GM12878 (cell line): ENCODE data around the gene C11orf65. TPM values are rescaled to one million over a fixed set of nuclear protein-coding genes. Genes with fewer than 3 reads are reported as not detected.

Experiments
- ATAC-seq: fragments of 200-7000 bp; cut with Tn5 transposase; 3 replicates; pipeline ENCODE4 v1.9.1; 2020; ENCODE audit warnings: mild to moderate bottlenecking, moderate library complexity
- BruUV-seq: library from RNA; stranded (reverse); fragments of 400-500 nt; replicated peaks from 2 replicates; lab custom pipeline; 2021; lab: Mats Ljungman, UMichigan
- CTCF ChIA-PET: fragments of 300-600 bp; sonication (Branson Sonifier 250); formaldehyde crosslinking; extraction: SDS; loops from one replicate; lab custom pipeline; 2021; ENCODE audit warnings: inconsistent platforms; lab: Yijun Ruan, JAX
- POLR2A ChIA-PET: fragments of 350-600 bp; formaldehyde crosslinking; extraction: SDS; loops from one replicate; lab custom pipeline; 2021; ENCODE audit warnings: inconsistent platforms; lab: Charles Lee
- RAD21 ChIA-PET: fragments of 300-600 bp; sonication (Branson Sonifier 250); formaldehyde crosslinking; loops from one replicate; lab custom pipeline; 2023; ENCODE audit warnings: antibody characterized with exemption; ENCODE audit not compliant: unreplicated experiment; lab: Charles Lee
- SMC1A ChIA-PET: fragments of 300-600 bp; sonication (Branson Sonifier 250); formaldehyde crosslinking; loops from one replicate; lab custom pipeline; 2023; ENCODE audit not compliant: unreplicated experiment, uncharacterized antibody; lab: Charles Lee
- DNase-seq: peaks from one replicate; pipeline ENCODE4 v3.0.0-alpha.2; 2011; ENCODE audit warnings: low read depth, low spot score
- FAIRE-seq: peaks from 3 replicates; lab custom pipeline; 2011; peaks lifted over from hg19 to GRCh38; lab: Jason Lieb, UNC
- H2AFZ ChIP-seq: 2 replicates; pipeline ENCODE4 v1.6.0; 2011; ENCODE audit warnings: low read depth, low read length, control low read depth; ENCODE audit not compliant: control insufficient read depth
- H3K27ac ChIP-seq: 2 replicates; pipeline ENCODE4 v1.5.1; 2011; ENCODE audit warnings: control low read depth; ENCODE audit not compliant: control insufficient read depth, insufficient read depth
- H3K27me3 ChIP-seq, 2 experiments: replicated peaks in 1 of 2; 2 replicates each; pipeline versions ENCODE4 v1.6.0 to v1.6.1; 2011; ENCODE audit warnings: low read length in 1 of 2; ENCODE audit not compliant: control insufficient read depth in 2 of 2, insufficient read depth in 2 of 2
- H3K36me3 ChIP-seq, 2 experiments: 2 replicates each; pipeline ENCODE4 v1.5.1; 2011; ENCODE audit warnings: low read length in 1 of 2; ENCODE audit not compliant: control insufficient read depth in 2 of 2, insufficient read depth in 2 of 2
- H3K4me1 ChIP-seq: 2 replicates; pipeline ENCODE4 v1.6.1; 2011; ENCODE audit warnings: mild to moderate bottlenecking, low read length, moderate library complexity, mixed read lengths; ENCODE audit not compliant: control insufficient read depth, insufficient read depth
- H3K4me2 ChIP-seq: 2 replicates; pipeline ENCODE4 v1.6.0; 2011; ENCODE audit warnings: control low read depth; ENCODE audit not compliant: control insufficient read depth, insufficient read depth
- H3K4me3 ChIP-seq: fragments of 200-600 bp; sonication (generic); 2 replicates; pipeline ENCODE4 v1.5.1; 2016
- H3K79me2 ChIP-seq: 2 replicates; pipeline ENCODE4 v1.6.0; 2011; ENCODE audit warnings: low read length; ENCODE audit not compliant: control insufficient read depth, insufficient read depth
- H3K9ac ChIP-seq: 2 replicates; pipeline ENCODE4 v1.8.0; 2011; ENCODE audit warnings: low read length, control low read depth, mixed read lengths; ENCODE audit not compliant: control insufficient read depth, insufficient read depth
- H3K9me3 ChIP-seq: replicated peaks from 3 replicates; pipeline ENCODE4 v1.5.1; 2011; ENCODE audit warnings: mild to moderate bottlenecking, low read length; ENCODE audit not compliant: control insufficient read depth, insufficient read depth
- H4K20me1 ChIP-seq: 2 replicates; pipeline ENCODE4 v1.6.0; 2011; ENCODE audit not compliant: control insufficient read depth, insufficient read depth
- ATF2 ChIP-seq: IDR thresholded peaks from 2 replicates; pipeline ENCODE4 v1.6.1; 2012; ENCODE audit warnings: low read length, inconsistent platforms
- BCLAF1 ChIP-seq: fragments of 450-650 bp; IDR thresholded peaks from 2 replicates; pipeline ENCODE4 v1.6.1; 2017; ENCODE audit warnings: antibody characterized with exemption, mild to moderate bottlenecking, moderate library complexity
- WGBS: methylation state at CpG from one replicate; pipeline ENCODE4 v1.1.6; 2016; ENCODE audit warnings: low lambda C conversion rate; ENCODE audit not compliant: insufficient replicate concordance, insufficient coverage; ENCODE audit errors: missing lambda C conversion rate; 5-methylcytosine and 5-hydroxymethylcytosine counted together
- in situ Hi-C: fragments of 300-500 bp; cut with MboI; formaldehyde crosslinking; loops from 9 replicates; pipeline ENCODE4 v1.14.3; 2018; ENCODE audit warnings: mixed read lengths
- intact Hi-C: fragments of 100-400 bp; cut with micrococcal nuclease; formaldehyde crosslinking; loops from one replicate; pipeline ENCODE4 v1.14.2; 2022; ENCODE audit not compliant: unreplicated experiment
- polyA plus RNA-seq, 11 experiments: library from polyadenylated mRNA; depleted of rRNA in 4 of 11; unstranded in 6 of 11; stranded (reverse) in 5 of 11; fragments of >200 nt; fragmentation: Nextera tagmentation in 4 of 11; fragmentation: Illumina TruSeq in 1 of 11; extraction: Ambion mirVana in 4 of 11; extraction: Trizol in 1 of 11; gene quantifications; 1 replicate in 1 of 11; 2 replicates in 10 of 11; pipeline versions ENCODE4 v1.2.1 to v1.2.3, GENCODE V29; 2011 to 2016; ENCODE audit warnings: inconsistent platforms in 2 of 11, missing spikeins in 2 of 11, low read depth in 1 of 11
- total RNA-seq, 4 experiments: library from RNA; depleted of rRNA in 3 of 4; stranded (reverse); fragments of >200 nt in 3 of 4; fragmentation: Illumina TruSeq in 1 of 4; extraction: Trizol in 1 of 4; gene quantifications; 2 replicates each; pipeline versions ENCODE4 v1.2.1 to v1.2.3, GENCODE V29; 2013 to 2021

Gene C11orf65
- total and polyA plus RNA-seq, 10 of the 15 experiments (the other 5 are each of a cell fraction or from before 2014, with no cell fraction given), result 0.71 to 2.0 (median 1.2) TPM

- 63% methylated on average over 2 of the region's 2 CpGs for WGBS
- in situ Hi-C loops, result no loop called here
- H3K9ac ChIP-seq, result no peak overlapping the region
- ChIA-PET RAD21 (no interaction called here), SMC1A (interaction anchor here (0.8 to 1.0 kb wide), 2 partner anchors 29 to 146 kb away, joined by 3 to 4 read pairs; no protein-coding TSS in a partner anchor), POLR2A (interaction anchor here (1.0 kb wide), 1 partner anchor 571 kb away, joined by 4 read pairs; no protein-coding TSS in a partner anchor), CTCF (interaction anchor here (0.6 to 1.2 kb wide), 2 partner anchors 9 to 135 kb away, joined by 3 to 5 read pairs; no protein-coding TSS in a partner anchor)
- no peaks in the 10 kb centered on the region for H3K9me3 ChIP-seq
- FAIRE-seq, result no peak
- H4K20me1 ChIP-seq, result no peaks in the 10 kb centered on the region
- H3K4me3 ChIP-seq, result no peak overlapping the region
- no peaks in the 10 kb centered on the region for H3K27me3 ChIP-seq
- H2AFZ ChIP-seq, result no peak overlapping the region
- intact Hi-C loops, result no loop called here
- H3K27ac ChIP-seq, result no peak overlapping the region
- H3K4me1 ChIP-seq, result no peaks in the 10 kb centered on the region
- no peak for DNase-seq
- no peaks in the 10 kb centered on the region for H3K36me3 ChIP-seq
- no peak for TF ChIP-seq ATF2
- TF ChIP-seq BCLAF1, result no peak
- H3K79me2 ChIP-seq, result peaks cover 8% of the 10 kb centered on the region
- BruUV-seq, result no TSS peak
- no peak for ATAC-seq
- no peak overlapping the region for H3K4me2 ChIP-seq
Measured at GRCh38 chr11:108500721-108501120, 33.4 kb upstream of the C11orf65 start.
